ENCODE measurements around the gene ECM2. TPM values are rescaled to one million over a fixed set of nuclear protein-coding genes. Genes with fewer than 3 reads are reported as not detected.

ECM2 gene
- total RNA-seq, 4 donors from 2014 or later: 3.1 to 6.1 (median 4.3) TPM

- no peak overlapping the region for H3K4me3 ChIP-seq
- WGBS: 77% methylated on average over 3 of the region's 3 CpGs
- H3K9me3 ChIP-seq: no peaks in the 10 kb centered on the region
- no peak for DNase-seq (ENCODE audit: low spot score in 2 of 2)
- H3K27me3 ChIP-seq: no peaks in the 10 kb centered on the region
- H3K4me1 ChIP-seq: peaks cover 11% of the 10 kb centered on the region
- no peak overlapping the region for H3K27ac ChIP-seq
- TF ChIP-seq CTCF (IDR thresholded peaks at IDR 0.05): no peak
- no peak for TF ChIP-seq POLR2AphosphoS5 (IDR thresholded peaks at IDR 0.05)
- TF ChIP-seq EP300 (IDR thresholded peaks at IDR 0.05): no peak
- TF ChIP-seq POLR2A (IDR thresholded peaks at IDR 0.05): no peak
- peaks cover 4% of the 10 kb centered on the region for H3K36me3 ChIP-seq
Observed at GRCh38 chr9:92513349-92513748, 22.4 kb downstream of the ECM2 start.

- no peak for DNase-seq (ENCODE audit: low spot score in 2 of 2)
- 91% methylated on average over 3 of the region's 3 CpGs for WGBS
- no peak for TF ChIP-seq POLR2A (IDR thresholded peaks at IDR 0.05)
- TF ChIP-seq EP300 (IDR thresholded peaks at IDR 0.05): no peak
- no peak for TF ChIP-seq POLR2AphosphoS5 (IDR thresholded peaks at IDR 0.05)
- TF ChIP-seq CTCF (IDR thresholded peaks at IDR 0.05): no peak
- Histone ChIP-seq H3K27ac (no peak overlapping the region), H3K4me1 (peaks cover 18% of the 10 kb centered on the region), H3K9me3 (no peaks in the 10 kb centered on the region), H3K36me3 (peaks cover 4% of the 10 kb centered on the region), H3K4me3 (no peak overlapping the region), H3K27me3 (no peaks in the 10 kb centered on the region)
Observed at GRCh38 chr9:92512622-92513021, 23.2 kb downstream of the ECM2 start.

- TF ChIP-seq POLR2A (IDR thresholded peaks at IDR 0.05): no peak
- no peak for TF ChIP-seq EP300 (IDR thresholded peaks at IDR 0.05)
- no peak for TF ChIP-seq CTCF (IDR thresholded peaks at IDR 0.05)
- TF ChIP-seq POLR2AphosphoS5 (IDR thresholded peaks at IDR 0.05): no peak
- no peak overlapping the region for H3K4me3 ChIP-seq
Observed at GRCh38 chr9:92510747-92511146, 25.0 kb downstream of the ECM2 start.

GRCh38 chr9:92509050-92509449, 26.7 kb downstream of the ECM2 start:
- 88% methylated on average over 5 of the region's 5 CpGs for WGBS
- DNase-seq (ENCODE audit: low spot score in 2 of 2): no peak
- no peak overlapping the region for H3K4me3 ChIP-seq
- TF ChIP-seq EP300 (IDR thresholded peaks at IDR 0.05) (no peak), POLR2AphosphoS5 (IDR thresholded peaks at IDR 0.05) (no peak), CTCF (IDR thresholded peaks at IDR 0.05) (no peak), POLR2A (IDR thresholded peaks at IDR 0.05) (no peak)
- no peak overlapping the region for H3K27ac ChIP-seq
- peaks cover 54% of the 10 kb centered on the region for H3K4me1 ChIP-seq
- no peaks in the 10 kb centered on the region for H3K27me3 ChIP-seq
- no peaks in the 10 kb centered on the region for H3K36me3 ChIP-seq
- no peaks in the 10 kb centered on the region for H3K9me3 ChIP-seq

More at GRCh38 chr9:92510747-92511146, 25.0 kb downstream of the ECM2 start:
- no peaks in the 10 kb centered on the region for H3K9me3 ChIP-seq
- H3K27me3 ChIP-seq: no peaks in the 10 kb centered on the region
- H3K4me1 ChIP-seq: peaks cover 37% of the 10 kb centered on the region
- no peak overlapping the region for H3K27ac ChIP-seq
- no peak for DNase-seq (ENCODE audit: low spot score in 2 of 2)
- no peaks in the 10 kb centered on the region for H3K36me3 ChIP-seq

- no peak for DNase-seq (ENCODE audit: low spot score in 2 of 2)
- 65% methylated on average over 8 of the region's 10 CpGs for WGBS
Observed at GRCh38 chr9:92508018-92508820, 27.6 kb downstream of the ECM2 start.

More at GRCh38 chr9:92508018-92508820, 27.6 kb downstream of the ECM2 start:
- H3K9me3 ChIP-seq: no peaks in the 10 kb centered on the region
- H3K27ac ChIP-seq: peak overlapping the region; percentile 84
- TF ChIP-seq POLR2A (IDR thresholded peaks at IDR 0.05) (no peak), EP300 (IDR thresholded peaks at IDR 0.05) (no peak), CTCF (IDR thresholded peaks at IDR 0.05) (no peak), POLR2AphosphoS5 (IDR thresholded peaks at IDR 0.05) (no peak)
- no peaks in the 10 kb centered on the region for H3K27me3 ChIP-seq
- H3K4me3 ChIP-seq: no peak overlapping the region
- no peaks in the 10 kb centered on the region for H3K36me3 ChIP-seq
- H3K4me1 ChIP-seq: peaks cover 60% of the 10 kb centered on the region
